Sigmoid colon (tissue), 7 donors: Measurements from ENCODE around the gene LRP1B. TPM values are rescaled to one million over a fixed set of nuclear protein-coding genes. Genes with fewer than 3 reads are reported as not detected.

Experiments
- DNase-seq: peaks from one replicate; pipeline ENCODE4 v3.0.0-alpha.2; 2019
- H3K27ac ChIP-seq, 4 donors: fragments of 200-600 bp; sonication (generic); one replicate each; pipeline ENCODE4 v1.5.1; 2016 to 2019; ENCODE audit warnings: mild to moderate bottlenecking in 1 of 4
- H3K27me3 ChIP-seq, 3 donors: fragments of 200-600 bp; sonication (generic); one replicate each; pipeline ENCODE4 v1.5.1; 2019; ENCODE audit warnings: mild to moderate bottlenecking in 1 of 3
- H3K36me3 ChIP-seq, 4 donors: fragments of 200-600 bp; sonication (generic); one replicate each; pipeline ENCODE4 v1.5.1; 2016 to 2019
- H3K4me1 ChIP-seq, 4 donors: fragments of 200-600 bp; sonication (generic); one replicate each; pipeline ENCODE4 v1.5.1; 2017 to 2019
- H3K4me3 ChIP-seq, 4 donors: fragments of 200-600 bp; sonication (generic); one replicate each; pipeline ENCODE4 v1.5.1; 2017 to 2019; ENCODE audit warnings: mild to moderate bottlenecking in 2 of 4, moderate library complexity in 1 of 4
- H3K9me3 ChIP-seq, 4 donors: fragments of 200-600 bp in 3 of 4; sonication (generic) in 3 of 4; one replicate each; pipeline versions ENCODE4 v1.5.1 to v1.6.1; 2013 to 2019
- EP300 ChIP-seq, 4 donors: sonication (generic); formaldehyde crosslinking; IDR thresholded peaks; one replicate each; pipeline ENCODE4 v1.6.1; 2017; ENCODE audit warnings: antibody characterized with exemption in 4 of 4
- POLR2A ChIP-seq, 2 donors: fragments of 450-650 bp; IDR thresholded peaks; one replicate each; pipeline ENCODE4 v1.6.1; 2016; ENCODE audit warnings: antibody characterized with exemption in 2 of 2, mild to moderate bottlenecking in 2 of 2, moderate library complexity in 2 of 2
- POLR2AphosphoS5 ChIP-seq, 4 donors: sonication (generic); formaldehyde crosslinking; IDR thresholded peaks; one replicate each; pipeline ENCODE4 v1.6.1; 2017; ENCODE audit warnings: antibody characterized with exemption in 4 of 4
- WGBS, 2 donors: extraction: QIAGEN DNeasy Blood & Tissue Kit; methylation state at CpG; one replicate each; pipeline ENCODE4 v1.1.7; 2013; 5-methylcytosine and 5-hydroxymethylcytosine counted together
- intact Hi-C: fragments of 100-400 bp; cut with DNase I; formaldehyde crosslinking; loops from one replicate; pipeline ENCODE4 v1.15.1; 2023
- polyA plus RNA-seq, 3 donors: library from polyadenylated mRNA; stranded (reverse); fragments of 200-250 nt; gene quantifications; one replicate each; pipeline ENCODE4 v1.2.3, GENCODE V29; 2013
- total RNA-seq, 4 donors: library from RNA; depleted of rRNA; stranded (reverse); fragments of >200 nt; gene quantifications; one replicate each; pipeline ENCODE4 v1.1.0, GENCODE V29; 2016
- TF ChIP-seq, protein P1 (sequence below), 4 experiments: fragments of 450-650 bp in 3 of 4; fragments of 200-600 bp in 1 of 4; IDR thresholded peaks; one replicate each; pipeline ENCODE4 v1.5.1; 2016 to 2019; ENCODE audit warnings: antibody characterized with exemption in 4 of 4, mild to moderate bottlenecking in 3 of 4, moderate library complexity in 2 of 4
- donor health status: healthy with polysubstance abuse.
- donor health status: Bipolar disorder and iron deficiency.
- donor health status: healthy.

The LRP1B gene
- total RNA-seq (1 to 10 TPM in 3 of 4 donors, under 1 TPM in 1; 0.81 to 5.1 (median 3.5) TPM), polyA plus RNA-seq (under 1 TPM in 2 of 3 donors, not detected in 1; 0.06 to 0.60 TPM)

DNA sequence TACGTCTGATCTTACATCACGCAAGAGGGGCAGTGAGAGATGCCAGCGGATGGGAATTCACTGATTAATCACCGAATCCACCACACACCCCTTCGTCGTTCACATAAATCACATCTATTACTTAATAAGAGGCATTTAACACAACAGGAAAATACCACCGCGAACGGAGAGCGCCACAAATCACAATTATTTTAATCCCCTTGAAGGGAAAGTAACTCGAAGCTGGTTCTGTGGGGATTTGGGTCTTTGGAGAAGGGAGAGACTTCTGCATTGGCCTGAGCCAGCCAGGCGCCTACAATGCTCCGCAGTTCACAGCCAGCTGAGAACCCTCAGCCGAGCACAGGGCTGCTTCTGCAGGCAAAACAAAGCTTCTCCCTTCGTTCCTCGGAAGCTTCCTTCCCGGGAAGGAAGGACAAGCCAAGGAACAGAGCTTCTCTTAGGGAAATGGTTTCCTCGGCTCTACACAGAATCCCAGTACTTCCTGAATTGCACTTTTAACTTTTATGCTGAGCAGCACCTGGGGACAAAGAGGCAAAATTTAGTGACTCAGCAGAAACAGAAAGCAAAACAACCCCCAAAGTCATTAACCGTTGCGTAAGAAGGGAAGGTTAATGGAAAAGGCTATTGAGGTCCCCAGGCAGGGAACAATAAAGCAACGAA is at the start of gene LRP1B:
TSS of gene LRP1B (minus strand) at position 7 of the 660 bp plus-strand sequence. CDS start 287 bp downstream, outside the sequence.
- Histone ChIP-seq H3K36me3 (no peaks in the 10 kb centered on the region), H3K27me3 (peaks cover 0 to 11% (median 0%) of the 10 kb centered on the region in 3 donors), H3K9me3 (no peaks in the 10 kb centered on the region), H3K27ac (peak within 1 kb of the TSS; percentile 6 to 56 (median 24)), H3K4me3 (peak within 1 kb of the TSS; percentile 41 to 57 (median 49)), H3K4me1 (peaks cover 0 to 17% (median 4%) of the 10 kb centered on the region in 4 donors)
- intact Hi-C loops, result no loop called here
- no peak for TF ChIP-seq EP300 (IDR thresholded peaks at IDR 0.05)
- TF ChIP-seq, protein P1, sequence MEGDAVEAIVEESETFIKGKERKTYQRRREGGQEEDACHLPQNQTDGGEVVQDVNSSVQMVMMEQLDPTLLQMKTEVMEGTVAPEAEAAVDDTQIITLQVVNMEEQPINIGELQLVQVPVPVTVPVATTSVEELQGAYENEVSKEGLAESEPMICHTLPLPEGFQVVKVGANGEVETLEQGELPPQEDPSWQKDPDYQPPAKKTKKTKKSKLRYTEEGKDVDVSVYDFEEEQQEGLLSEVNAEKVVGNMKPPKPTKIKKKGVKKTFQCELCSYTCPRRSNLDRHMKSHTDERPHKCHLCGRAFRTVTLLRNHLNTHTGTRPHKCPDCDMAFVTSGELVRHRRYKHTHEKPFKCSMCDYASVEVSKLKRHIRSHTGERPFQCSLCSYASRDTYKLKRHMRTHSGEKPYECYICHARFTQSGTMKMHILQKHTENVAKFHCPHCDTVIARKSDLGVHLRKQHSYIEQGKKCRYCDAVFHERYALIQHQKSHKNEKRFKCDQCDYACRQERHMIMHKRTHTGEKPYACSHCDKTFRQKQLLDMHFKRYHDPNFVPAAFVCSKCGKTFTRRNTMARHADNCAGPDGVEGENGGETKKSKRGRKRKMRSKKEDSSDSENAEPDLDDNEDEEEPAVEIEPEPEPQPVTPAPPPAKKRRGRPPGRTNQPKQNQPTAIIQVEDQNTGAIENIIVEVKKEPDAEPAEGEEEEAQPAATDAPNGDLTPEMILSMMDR (IDR thresholded peaks at IDR 0.05), result no peak
- no peak for TF ChIP-seq POLR2A (IDR thresholded peaks at IDR 0.05)
- DNase-seq, result peak; percentile 62
- WGBS, 2 donors, result 1 to 2% methylated on average over 21 of the region's 21 CpGs

DNA sequence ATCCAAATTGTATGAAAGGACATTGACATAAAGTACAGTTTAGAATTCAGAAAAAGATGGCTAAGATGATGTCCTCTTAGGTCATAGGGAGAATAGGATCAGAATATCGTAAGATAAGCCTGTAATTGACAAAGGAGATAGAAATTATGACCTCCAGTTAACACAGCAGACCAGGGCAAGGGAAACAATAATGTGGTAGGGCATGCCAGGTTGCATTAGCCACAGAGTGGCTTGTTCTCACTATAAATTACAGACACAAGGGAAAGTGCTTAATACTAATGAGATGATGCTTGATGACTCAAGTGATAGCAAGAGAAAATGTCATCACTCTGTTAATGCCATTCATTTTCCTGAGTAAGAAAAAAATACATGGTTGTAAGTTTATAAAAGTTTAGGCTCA is 48.9 kb upstream of the LRP1B start:
- DNase-seq, result no peak
- Histone ChIP-seq H3K9me3 (no peaks in the 10 kb centered on the region), H3K4me3 (no peak overlapping the region), H3K4me1 (no peaks in the 10 kb centered on the region), H3K27ac (no peak overlapping the region), H3K27me3 (no peaks in the 10 kb centered on the region), H3K36me3 (no peaks in the 10 kb centered on the region)
- intact Hi-C loops, result no loop called here
- TF ChIP-seq, protein P1 (IDR thresholded peaks at IDR 0.05), result no peak
- TF ChIP-seq EP300 (IDR thresholded peaks at IDR 0.05) (no peak), POLR2A (IDR thresholded peaks at IDR 0.05) (no peak), POLR2AphosphoS5 (IDR thresholded peaks at IDR 0.05) (no peak)
- 66 to 82% methylated on average over 1 of the region's 1 CpG for WGBS, 2 donors

DNA sequence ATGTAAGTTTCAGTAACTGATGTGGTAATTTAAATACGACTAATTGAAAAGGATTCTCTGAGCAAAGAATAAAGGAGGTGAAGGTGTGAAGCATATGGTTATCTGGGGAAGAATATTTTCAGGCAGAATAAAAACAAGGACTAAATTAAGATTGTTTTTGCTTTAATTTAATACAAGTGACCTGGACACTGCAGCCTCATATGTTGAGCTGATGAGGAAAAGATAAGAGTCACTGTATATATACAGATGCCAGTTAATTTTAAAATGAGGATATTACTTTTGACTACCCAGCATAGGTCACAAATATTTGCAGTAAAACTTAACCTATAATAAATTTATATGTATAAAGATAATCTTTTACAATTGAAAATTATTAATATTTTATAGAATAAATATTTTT is 47.8 kb upstream of the LRP1B start:
- Histone ChIP-seq H3K27me3 (no peaks in the 10 kb centered on the region), H3K36me3 (no peaks in the 10 kb centered on the region), H3K27ac (no peak overlapping the region), H3K9me3 (no peaks in the 10 kb centered on the region), H3K4me3 (no peak overlapping the region), H3K4me1 (no peaks in the 10 kb centered on the region)
- 76 to 89% methylated on average over 1 of the region's 1 CpG for WGBS, 2 donors
- TF ChIP-seq POLR2A (IDR thresholded peaks at IDR 0.05), result no peak
- TF ChIP-seq POLR2AphosphoS5 (IDR thresholded peaks at IDR 0.05), result no peak
- TF ChIP-seq, protein P1 (IDR thresholded peaks at IDR 0.05), result no peak
- TF ChIP-seq EP300 (IDR thresholded peaks at IDR 0.05), result no peak
- no peak for DNase-seq
- intact Hi-C loops, result no loop called here

DNA sequence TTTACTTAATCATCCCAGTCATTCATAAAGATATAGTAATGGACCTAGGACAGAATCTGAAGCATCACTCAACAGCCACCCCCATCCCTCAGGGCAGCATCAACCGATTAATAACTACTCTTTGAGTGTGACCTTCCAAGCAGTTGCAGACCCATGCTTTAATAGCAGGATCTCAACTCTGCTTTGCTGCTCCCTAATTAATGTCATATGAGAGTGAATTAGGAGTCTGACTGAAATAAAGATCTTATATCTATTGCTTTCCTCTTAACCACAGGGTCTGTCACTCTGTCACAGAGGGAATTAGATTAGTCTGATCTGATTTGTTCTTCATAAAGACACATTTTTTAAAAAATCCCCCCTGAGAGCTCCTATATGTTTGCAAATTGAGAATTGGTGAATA is 46.1 kb upstream of the LRP1B start:
- H3K4me3 ChIP-seq, result no peak overlapping the region

More for the DNA sequence above, 46.1 kb upstream of the LRP1B start:
- Histone ChIP-seq H3K27me3 (no peaks in the 10 kb centered on the region), H3K36me3 (no peaks in the 10 kb centered on the region), H3K27ac (no peak overlapping the region), H3K9me3 (no peaks in the 10 kb centered on the region), H3K4me1 (no peaks in the 10 kb centered on the region)
- DNase-seq, result no peak
- intact Hi-C loops, result no loop called here
- TF ChIP-seq POLR2AphosphoS5 (IDR thresholded peaks at IDR 0.05) (no peak), POLR2A (IDR thresholded peaks at IDR 0.05) (no peak), EP300 (IDR thresholded peaks at IDR 0.05) (no peak)
- TF ChIP-seq, protein P1 (IDR thresholded peaks at IDR 0.05), result no peak
- WGBS, 2 donors, result 73 to 76% methylated on average over 1 of the region's 1 CpG
